Smooth muscle cell (in vitro differentiated cells): ENCODE data around the gene TRAFD1. TPM values are rescaled to one million over a fixed set of nuclear protein-coding genes. Genes with fewer than 3 reads are reported as not detected.

Experiments
- DNase-seq: peaks from one replicate; lab custom pipeline; 2025; ENCODE audit not compliant: unreplicated experiment; lab: John Stamatoyannopoulos, UW
- H2AFZ ChIP-seq: fragments of 200-600 bp; sonication (generic); 2 replicates; pipeline ENCODE4 v1.6.0; 2016; ENCODE audit warnings: antibody characterized with exemption, low read depth, mild to moderate bottlenecking
- H3F3A ChIP-seq: fragments of 200-600 bp; sonication (generic); 2 replicates; pipeline ENCODE4 v1.6.0; 2017; ENCODE audit warnings: antibody characterized with exemption, low read depth
- H3K27ac ChIP-seq: fragments of 200-600 bp; sonication (generic); 2 replicates; pipeline ENCODE4 v1.5.1; 2016; ENCODE audit warnings: low read depth, mild to moderate bottlenecking
- H3K27me3 ChIP-seq: fragments of 200-600 bp; sonication (generic); 2 replicates; pipeline ENCODE4 v1.6.1; 2016; ENCODE audit warnings: low read depth, mild to moderate bottlenecking
- H3K36me3 ChIP-seq: fragments of 200-600 bp; sonication (generic); 2 replicates; pipeline ENCODE4 v1.5.1; 2016; ENCODE audit warnings: low read depth
- H3K4me1 ChIP-seq: fragments of 200-600 bp; sonication (generic); 2 replicates; pipeline ENCODE4 v1.5.1; 2016; ENCODE audit warnings: low read depth
- H3K4me2 ChIP-seq: fragments of 200-600 bp; sonication (generic); 2 replicates; pipeline ENCODE4 v1.6.0; 2016; ENCODE audit warnings: mild to moderate bottlenecking
- H3K4me3 ChIP-seq: fragments of 200-600 bp; sonication (generic); 2 replicates; pipeline ENCODE4 v1.5.1; 2016; ENCODE audit warnings: mild to moderate bottlenecking
- H3K79me2 ChIP-seq: fragments of 200-600 bp; sonication (generic); 2 replicates; pipeline ENCODE4 v1.6.0; 2016; ENCODE audit warnings: low read depth, mild to moderate bottlenecking
- H3K9ac ChIP-seq: fragments of 200-600 bp; sonication (generic); 2 replicates; pipeline ENCODE4 v1.6.0; 2016; ENCODE audit warnings: low read depth
- H3K9me3 ChIP-seq: fragments of 200-600 bp; sonication (generic); replicated peaks from 2 replicates; pipeline ENCODE4 v1.5.1; 2016; ENCODE audit warnings: low read depth
- H4K20me1 ChIP-seq: fragments of 200-600 bp; sonication (generic); 2 replicates; pipeline ENCODE4 v1.6.0; 2016; ENCODE audit warnings: low read depth
- WGBS: methylation state at CpG from one replicate; pipeline ENCODE4 v1.1.7; 2016; ENCODE audit warnings: low lambda C conversion rate; 5-methylcytosine and 5-hydroxymethylcytosine counted together
- polyA plus RNA-seq: library from polyadenylated mRNA; unstranded; fragments of >200 nt; fragmentation: Nextera tagmentation; extraction: Ambion mirVana; gene quantifications from 2 replicates; pipeline ENCODE4 v1.2.1, GENCODE V29; 2016
- total RNA-seq: library from RNA; depleted of rRNA; stranded (reverse); fragments of >200 nt; gene quantifications from 2 replicates; pipeline ENCODE4 v1.2.3, GENCODE V29; 2014
- TF ChIP-seq, protein P1 (sequence below): fragments of 200-600 bp; sonication (generic); IDR thresholded peaks from 2 replicates; pipeline ENCODE4 v1.5.1; 2017; ENCODE audit warnings: borderline replicate concordance, mild to moderate bottlenecking, antibody characterized with exemption; ENCODE audit not compliant: insufficient read depth, poor library complexity, severe bottlenecking

TRAFD1 gene
- total and polyA plus RNA-seq, 2 experiments from 2014 or later: 30.2 to 44.8 TPM

GRCh38 chr12:112134731-112135130 is 9.4 kb downstream of the TRAFD1 start:
- H3K79me2 ChIP-seq: peaks cover 23% of the 10 kb centered on the region

DNA sequence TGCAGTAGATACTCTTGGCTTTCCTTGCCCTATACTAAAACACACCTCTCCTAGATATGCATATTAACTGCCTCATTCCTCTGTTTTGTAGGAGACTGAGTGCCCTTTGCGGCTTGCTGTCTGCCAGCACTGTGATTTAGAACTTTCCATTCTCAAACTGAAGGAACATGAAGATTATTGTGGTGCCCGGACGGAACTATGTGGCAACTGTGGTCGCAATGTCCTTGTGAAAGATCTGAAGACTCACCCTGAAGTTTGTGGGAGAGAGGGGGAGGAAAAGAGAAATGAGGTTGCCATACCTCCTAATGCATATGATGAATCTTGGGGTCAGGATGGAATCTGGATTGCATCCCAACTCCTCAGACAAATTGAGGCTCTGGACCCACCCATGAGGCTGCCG is 15.4 kb downstream of the TRAFD1 start:
- Histone ChIP-seq H3K4me3 (no peak overlapping the region), H3K9me3 (no peaks in the 10 kb centered on the region), H3K4me1 (no peaks in the 10 kb centered on the region), H3K27ac (no peak overlapping the region), H3K9ac (no peak overlapping the region), H4K20me1 (peaks cover under 1% of the 10 kb centered on the region), H3K27me3 (no peaks in the 10 kb centered on the region), H2AFZ (no peak overlapping the region), H3F3A (no peaks in the 10 kb centered on the region), H3K79me2 (no peaks in the 10 kb centered on the region), H3K36me3 (peaks cover 28% of the 10 kb centered on the region), H3K4me2 (no peak overlapping the region)
- DNase-seq: no peak
- WGBS: over 99% methylated on average over 5 of the region's 5 CpGs
- TF ChIP-seq, protein P1, sequence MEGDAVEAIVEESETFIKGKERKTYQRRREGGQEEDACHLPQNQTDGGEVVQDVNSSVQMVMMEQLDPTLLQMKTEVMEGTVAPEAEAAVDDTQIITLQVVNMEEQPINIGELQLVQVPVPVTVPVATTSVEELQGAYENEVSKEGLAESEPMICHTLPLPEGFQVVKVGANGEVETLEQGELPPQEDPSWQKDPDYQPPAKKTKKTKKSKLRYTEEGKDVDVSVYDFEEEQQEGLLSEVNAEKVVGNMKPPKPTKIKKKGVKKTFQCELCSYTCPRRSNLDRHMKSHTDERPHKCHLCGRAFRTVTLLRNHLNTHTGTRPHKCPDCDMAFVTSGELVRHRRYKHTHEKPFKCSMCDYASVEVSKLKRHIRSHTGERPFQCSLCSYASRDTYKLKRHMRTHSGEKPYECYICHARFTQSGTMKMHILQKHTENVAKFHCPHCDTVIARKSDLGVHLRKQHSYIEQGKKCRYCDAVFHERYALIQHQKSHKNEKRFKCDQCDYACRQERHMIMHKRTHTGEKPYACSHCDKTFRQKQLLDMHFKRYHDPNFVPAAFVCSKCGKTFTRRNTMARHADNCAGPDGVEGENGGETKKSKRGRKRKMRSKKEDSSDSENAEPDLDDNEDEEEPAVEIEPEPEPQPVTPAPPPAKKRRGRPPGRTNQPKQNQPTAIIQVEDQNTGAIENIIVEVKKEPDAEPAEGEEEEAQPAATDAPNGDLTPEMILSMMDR: no peak

More at GRCh38 chr12:112134731-112135130, 9.4 kb downstream of the TRAFD1 start:
- Histone ChIP-seq H3K4me2 (no peak overlapping the region), H4K20me1 (peaks cover 49% of the 10 kb centered on the region), H3K9me3 (no peaks in the 10 kb centered on the region), H3K4me1 (peaks cover under 1% of the 10 kb centered on the region), H2AFZ (no peak overlapping the region), H3K9ac (no peak overlapping the region), H3K36me3 (no peaks in the 10 kb centered on the region), H3K4me3 (no peak overlapping the region), H3K27me3 (no peaks in the 10 kb centered on the region), H3K27ac (no peak overlapping the region), H3F3A (no peaks in the 10 kb centered on the region)
- DNase-seq: no peak
- WGBS: 97% methylated on average over 3 of the region's 3 CpGs
- TF ChIP-seq, protein P1: no peak

DNA sequence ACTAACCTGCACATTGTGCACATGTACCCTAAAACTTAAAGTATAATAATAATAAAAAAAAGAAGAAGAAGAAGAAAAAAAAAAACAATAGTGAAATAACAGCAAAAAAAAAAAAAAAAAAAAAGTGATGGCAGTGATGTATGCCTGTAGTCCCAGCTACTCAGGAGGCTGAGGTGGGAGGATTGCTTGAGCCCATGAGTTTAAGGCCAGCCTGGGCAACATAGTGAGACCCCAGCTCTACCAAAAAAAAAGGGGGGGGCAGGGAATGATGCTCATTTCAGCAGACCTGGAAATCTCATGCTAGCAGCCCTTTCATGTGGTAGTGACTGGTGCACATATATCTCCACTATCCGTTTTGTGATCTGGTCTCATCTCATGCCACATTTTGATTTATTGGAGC is 20.8 kb downstream of the TRAFD1 start:
- H3K4me1 ChIP-seq: no peaks in the 10 kb centered on the region
- TF ChIP-seq, protein P1: no peak
- no peaks in the 10 kb centered on the region for H3K9me3 ChIP-seq
- H4K20me1 ChIP-seq: no peaks in the 10 kb centered on the region
- H3F3A ChIP-seq: no peaks in the 10 kb centered on the region
- H3K79me2 ChIP-seq: no peaks in the 10 kb centered on the region
- H3K27ac ChIP-seq: no peak overlapping the region
- no peak overlapping the region for H3K4me3 ChIP-seq
- H3K27me3 ChIP-seq: no peaks in the 10 kb centered on the region
- no peak overlapping the region for H2AFZ ChIP-seq
- no peak for DNase-seq
- no peak overlapping the region for H3K9ac ChIP-seq
- WGBS: 100% methylated on average over 1 of the region's 1 CpG
- no peak overlapping the region for H3K4me2 ChIP-seq
- H3K36me3 ChIP-seq: peaks cover 35% of the 10 kb centered on the region

DNA sequence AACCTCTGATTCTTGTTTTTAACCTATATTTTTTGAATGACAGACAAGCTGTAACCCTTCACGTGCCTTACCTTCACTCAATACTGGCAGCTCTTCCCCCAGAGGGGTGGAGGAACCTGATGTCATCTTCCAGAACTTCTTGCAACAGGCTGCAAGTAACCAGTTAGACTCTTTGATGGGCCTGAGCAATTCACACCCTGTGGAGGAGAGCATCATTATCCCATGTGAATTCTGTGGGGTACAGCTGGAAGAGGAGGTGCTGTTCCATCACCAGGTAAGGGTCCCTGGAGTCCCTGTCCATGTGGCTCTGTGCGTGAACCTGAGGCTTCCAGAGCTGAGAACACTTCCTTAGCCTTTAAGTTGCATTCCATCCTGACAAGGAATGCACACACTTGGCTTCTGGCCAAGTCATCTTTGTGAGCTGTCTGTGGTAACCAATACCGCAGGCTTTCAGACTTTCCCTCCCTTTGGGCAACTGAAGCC is 22.7 kb downstream of the TRAFD1 start:
- no peaks in the 10 kb centered on the region for H3K79me2 ChIP-seq
- H3K27ac ChIP-seq: peak overlapping the region; percentile 78
- peaks cover 24% of the 10 kb centered on the region for H3K36me3 ChIP-seq
- H2AFZ ChIP-seq: no peak overlapping the region
- TF ChIP-seq, protein P1: no peak
- no peaks in the 10 kb centered on the region for H3K4me1 ChIP-seq
- no peak for DNase-seq
- no peaks in the 10 kb centered on the region for H3K9me3 ChIP-seq
- H3F3A ChIP-seq: no peaks in the 10 kb centered on the region
- H4K20me1 ChIP-seq: no peaks in the 10 kb centered on the region
- 69% methylated on average over 3 of the region's 3 CpGs for WGBS
- H3K27me3 ChIP-seq: no peaks in the 10 kb centered on the region
- H3K9ac ChIP-seq: no peak overlapping the region
- H3K4me2 ChIP-seq: no peak overlapping the region
- H3K4me3 ChIP-seq: no peak overlapping the region
